ENCODE data around the gene GFPT2. TPM values are rescaled to one million over a fixed set of nuclear protein-coding genes. Genes with fewer than 3 reads are reported as not detected.

The GFPT2 gene
- total and polyA plus RNA-seq, 9 of the 15 experiments (the other 6 are each of a cell fraction or from before 2014, with no cell fraction given), result 0.07 to 0.14 (median 0.08) TPM; not detected in 6

DNA sequence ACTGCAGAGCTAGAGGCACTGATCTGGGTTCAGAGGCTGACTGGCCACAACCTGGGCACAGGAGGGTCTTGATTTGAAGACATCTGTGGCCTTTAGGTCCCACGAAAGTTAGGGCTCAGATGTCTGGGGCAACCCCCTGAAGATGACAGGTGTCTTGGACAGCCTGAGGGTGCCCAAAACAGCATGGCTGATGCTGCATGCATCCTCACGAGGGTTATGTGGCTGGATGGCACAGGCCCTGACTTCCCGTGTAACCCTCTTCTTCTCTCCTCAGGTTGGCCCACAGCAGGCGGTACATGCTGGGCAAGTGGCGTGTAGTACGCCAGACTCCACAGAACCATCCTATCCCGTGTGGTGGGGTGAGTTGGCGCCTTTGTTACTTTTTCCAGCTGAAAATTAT lies 29.8 kb upstream of the GFPT2 start (continued):
- TF ChIP-seq, protein P1, sequence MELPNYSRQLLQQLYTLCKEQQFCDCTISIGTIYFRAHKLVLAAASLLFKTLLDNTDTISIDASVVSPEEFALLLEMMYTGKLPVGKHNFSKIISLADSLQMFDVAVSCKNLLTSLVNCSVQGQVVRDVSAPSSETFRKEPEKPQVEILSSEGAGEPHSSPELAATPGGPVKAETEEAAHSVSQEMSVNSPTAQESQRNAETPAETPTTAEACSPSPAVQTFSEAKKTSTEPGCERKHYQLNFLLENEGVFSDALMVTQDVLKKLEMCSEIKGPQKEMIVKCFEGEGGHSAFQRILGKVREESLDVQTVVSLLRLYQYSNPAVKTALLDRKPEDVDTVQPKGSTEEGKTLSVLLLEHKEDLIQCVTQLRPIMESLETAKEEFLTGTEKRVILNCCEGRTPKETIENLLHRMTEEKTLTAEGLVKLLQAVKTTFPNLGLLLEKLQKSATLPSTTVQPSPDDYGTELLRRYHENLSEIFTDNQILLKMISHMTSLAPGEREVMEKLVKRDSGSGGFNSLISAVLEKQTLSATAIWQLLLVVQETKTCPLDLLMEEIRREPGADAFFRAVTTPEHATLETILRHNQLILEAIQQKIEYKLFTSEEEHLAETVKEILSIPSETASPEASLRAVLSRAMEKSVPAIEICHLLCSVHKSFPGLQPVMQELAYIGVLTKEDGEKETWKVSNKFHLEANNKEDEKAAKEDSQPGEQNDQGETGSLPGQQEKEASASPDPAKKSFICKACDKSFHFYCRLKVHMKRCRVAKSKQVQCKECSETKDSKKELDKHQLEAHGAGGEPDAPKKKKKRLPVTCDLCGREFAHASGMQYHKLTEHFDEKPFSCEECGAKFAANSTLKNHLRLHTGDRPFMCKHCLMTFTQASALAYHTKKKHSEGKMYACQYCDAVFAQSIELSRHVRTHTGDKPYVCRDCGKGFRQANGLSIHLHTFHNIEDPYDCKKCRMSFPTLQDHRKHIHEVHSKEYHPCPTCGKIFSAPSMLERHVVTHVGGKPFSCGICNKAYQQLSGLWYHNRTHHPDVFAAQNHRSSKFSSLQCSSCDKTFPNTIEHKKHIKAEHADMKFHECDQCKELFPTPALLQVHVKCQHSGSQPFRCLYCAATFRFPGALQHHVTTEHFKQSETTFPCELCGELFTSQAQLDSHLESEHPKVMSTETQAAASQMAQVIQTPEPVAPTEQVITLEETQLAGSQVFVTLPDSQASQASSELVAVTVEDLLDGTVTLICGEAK (IDR thresholded peaks at IDR 0.05), result no peak
- TF ChIP-seq, protein P1 (CRISPR knock-in tag; IDR thresholded peaks at IDR 0.05), result no peak
- TF ChIP-seq ZNF174 (CRISPR knock-in tag; IDR thresholded peaks at IDR 0.05) (no peak), FOXA3 (CRISPR knock-in tag; conservative IDR thresholded peaks at IDR 0.05 in 1 of 2, IDR thresholded peaks at IDR 0.05 in 1 of 2) (no peak), ZNF3 (CRISPR knock-in tag; IDR thresholded peaks at IDR 0.05) (no peak), POLR2AphosphoS2 (IDR thresholded peaks at IDR 0.05; ENCODE audit: low read length) (no peak), KAT8 (IDR thresholded peaks at IDR 0.05; ENCODE audit: low read depth) (no peak), MEF2A (IDR thresholded peaks at IDR 0.05; ENCODE audit: control insufficient read depth, low read depth, low read length) (no peak), ELF1 (tag; IDR thresholded peaks at IDR 0.05) (no peak)
- TF ChIP-seq, protein P2, sequence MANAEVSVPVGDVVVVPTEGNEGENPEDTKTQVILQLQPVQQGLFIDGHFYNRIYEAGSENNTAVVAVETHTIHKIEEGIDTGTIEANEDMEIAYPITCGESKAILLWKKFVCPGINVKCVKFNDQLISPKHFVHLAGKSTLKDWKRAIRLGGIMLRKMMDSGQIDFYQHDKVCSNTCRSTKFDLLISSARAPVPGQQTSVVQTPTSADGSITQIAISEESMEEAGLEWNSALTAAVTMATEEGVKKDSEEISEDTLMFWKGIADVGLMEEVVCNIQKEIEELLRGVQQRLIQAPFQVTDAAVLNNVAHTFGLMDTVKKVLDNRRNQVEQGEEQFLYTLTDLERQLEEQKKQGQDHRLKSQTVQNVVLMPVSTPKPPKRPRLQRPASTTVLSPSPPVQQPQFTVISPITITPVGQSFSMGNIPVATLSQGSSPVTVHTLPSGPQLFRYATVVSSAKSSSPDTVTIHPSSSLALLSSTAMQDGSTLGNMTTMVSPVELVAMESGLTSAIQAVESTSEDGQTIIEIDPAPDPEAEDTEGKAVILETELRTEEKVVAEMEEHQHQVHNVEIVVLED (CRISPR knock-in tag; IDR thresholded peaks at IDR 0.05), result no peak

Data from K562 (cell line).